DND-41 (cell line): ENCODE results near the gene SIDT1.

Experiments used
- CTCF ChIP-seq: IDR thresholded peaks from 2 replicates; pipeline ENCODE4 v1.5.1; 2012; ENCODE audit warnings: borderline replicate concordance, low read length, moderate library complexity, mild to moderate bottlenecking; ENCODE audit not compliant: poor library complexity, severe bottlenecking; ENCODE audit errors: extremely low read depth
- EZH2 ChIP-seq: IDR thresholded peaks from 3 replicates; pipeline ENCODE4 v1.6.1; 2012; ENCODE audit warnings: borderline replicate concordance, low read depth, mild to moderate bottlenecking, moderate library complexity, low read length, inconsistent platforms; ENCODE audit not compliant: severe bottlenecking

GRCh38 chr3:113536627-113537101 lies 4.3 kb downstream of the SIDT1 start:
- TF ChIP-seq CTCF = no peak
- TF ChIP-seq EZH2 = no peak
